OCI-M1 (cell line): ENCODE results near the gene STPG3.

Source experiments
- DNase-seq: peaks from one replicate; lab custom pipeline; 2025; lab: John Stamatoyannopoulos, UW

The STPG3 gene

GRCh38 chr9:137302118-137302448, 51.0 kb downstream of the STPG3 start, which contains the start of gene NRARP:
Gene NRARP (minus strand): TSS chr9:137302271. CDS start chr9:137301928, 343 bp downstream.
- peak; percentile 89 for DNase-seq

DNA sequence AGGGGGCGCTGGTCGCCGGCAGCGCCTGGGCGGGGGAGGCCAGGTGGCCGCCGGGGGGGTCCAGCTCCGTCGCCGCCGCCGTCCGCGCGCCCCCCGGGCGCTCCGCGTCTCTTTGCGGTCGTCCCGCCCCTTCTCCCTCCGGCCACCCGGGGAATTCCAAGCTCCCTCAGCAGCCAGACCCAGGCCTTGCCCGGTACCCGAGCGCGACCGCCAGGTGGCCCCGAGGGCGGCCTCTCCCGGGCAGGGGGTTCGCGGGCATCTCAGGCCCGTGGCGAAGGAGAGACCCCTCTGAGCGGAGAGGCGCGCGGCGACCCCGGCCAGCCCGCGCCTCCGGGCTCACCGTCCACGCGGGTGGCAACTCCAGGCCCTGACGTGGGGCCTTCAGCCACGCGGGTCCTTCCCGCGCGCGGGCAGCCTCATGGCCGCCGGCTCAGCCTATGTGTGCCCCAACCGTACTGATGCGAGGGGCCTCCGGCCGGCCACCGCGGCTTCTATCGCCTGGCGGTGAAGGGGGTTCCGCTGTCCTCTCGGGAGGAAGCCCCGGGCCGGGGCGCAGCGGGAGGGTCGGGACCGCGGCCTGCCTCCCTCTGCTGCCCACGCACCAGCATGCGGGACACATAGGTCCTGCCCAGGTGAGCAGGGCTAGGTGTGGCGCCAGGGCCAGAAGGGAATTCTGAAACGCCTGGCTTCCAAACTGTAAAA, 51.5 kb downstream of the STPG3 start:
- DNase-seq = no peak
